GM15510 (cell line): ENCODE results near the gene KCMF1.

ENCODE experiments used
- POLR2A ChIP-seq: IDR thresholded peaks from 3 replicates; pipeline ENCODE4 v1.6.1; 2011; ENCODE audit warnings: borderline replicate concordance; ENCODE audit not compliant: insufficient read length; ENCODE audit errors: extremely low read depth

The KCMF1 gene

DNA sequence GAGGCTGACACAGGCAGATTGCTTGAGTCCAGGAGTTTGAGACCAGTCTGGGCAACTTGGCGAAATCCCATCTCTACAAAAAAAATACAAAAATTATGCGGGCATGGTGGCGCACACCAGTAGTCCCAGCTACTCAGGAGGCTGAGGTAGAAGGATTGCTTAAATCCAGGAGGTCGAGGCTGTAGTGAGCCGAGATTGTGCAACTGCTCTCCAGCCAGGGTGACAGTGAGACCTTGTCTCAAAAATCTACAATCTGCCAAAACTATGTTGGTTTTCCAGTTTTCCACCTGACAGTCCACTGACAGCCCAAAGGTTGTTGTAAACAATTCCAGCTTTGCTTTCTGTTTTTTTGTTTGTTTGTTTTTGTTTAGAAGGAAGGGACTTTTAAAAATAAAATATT lies 51.3 kb downstream of the KCMF1 start:
- TF ChIP-seq POLR2A = no peak

DNA sequence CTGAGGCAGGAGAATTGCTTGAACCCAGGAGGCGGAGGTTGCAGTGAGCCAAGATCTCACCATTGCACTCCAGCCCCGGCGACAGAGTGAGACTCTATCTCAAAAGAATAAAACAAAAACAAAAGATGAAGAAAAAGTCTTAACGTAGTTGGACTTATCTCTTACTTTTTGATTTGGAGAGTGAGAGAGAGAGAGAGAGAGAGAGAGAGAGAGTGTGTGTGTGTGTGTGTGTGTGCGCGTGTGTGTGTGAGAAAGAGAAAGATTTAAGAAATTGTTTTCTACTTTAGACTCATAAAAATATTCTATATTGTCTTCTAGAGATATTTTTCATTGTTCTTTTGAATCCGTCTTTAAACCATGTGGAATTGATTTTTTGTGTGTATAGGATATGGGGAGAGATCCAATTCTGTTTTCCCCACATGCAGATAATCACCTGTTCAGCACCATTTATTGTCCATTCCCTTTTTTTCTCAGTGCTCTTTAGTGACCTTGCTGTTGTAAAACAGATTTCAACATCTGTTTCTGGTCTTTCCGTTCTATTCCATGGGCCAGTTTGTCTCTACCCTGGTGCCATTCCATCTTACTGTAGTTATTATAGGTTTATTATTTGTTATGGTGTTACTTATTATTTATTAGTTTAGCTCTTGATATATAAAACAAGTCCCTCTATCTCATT lies 53.5 kb downstream of the KCMF1 start:
- TF ChIP-seq POLR2A = no peak

DNA sequence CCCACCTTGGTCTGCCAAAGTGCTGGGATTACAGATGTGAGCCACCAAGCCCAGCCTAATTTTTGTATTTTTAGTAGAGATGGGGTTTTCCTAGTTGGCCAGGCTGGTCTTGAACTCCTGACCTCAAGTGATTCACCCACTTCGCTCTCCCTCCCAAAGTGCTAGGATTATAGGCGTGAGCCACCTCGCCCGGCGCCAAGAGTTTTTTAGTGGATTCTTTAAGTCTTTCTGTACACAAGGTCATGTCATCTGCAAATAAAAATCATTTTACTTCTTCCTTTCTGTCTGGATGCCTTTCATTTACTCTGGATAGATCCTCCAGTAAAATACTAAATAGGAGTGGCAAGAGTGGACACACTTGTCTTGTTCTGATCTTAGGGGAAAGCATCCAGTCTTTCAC lies 61.7 kb downstream of the KCMF1 start:
- TF ChIP-seq POLR2A = no peak

DNA sequence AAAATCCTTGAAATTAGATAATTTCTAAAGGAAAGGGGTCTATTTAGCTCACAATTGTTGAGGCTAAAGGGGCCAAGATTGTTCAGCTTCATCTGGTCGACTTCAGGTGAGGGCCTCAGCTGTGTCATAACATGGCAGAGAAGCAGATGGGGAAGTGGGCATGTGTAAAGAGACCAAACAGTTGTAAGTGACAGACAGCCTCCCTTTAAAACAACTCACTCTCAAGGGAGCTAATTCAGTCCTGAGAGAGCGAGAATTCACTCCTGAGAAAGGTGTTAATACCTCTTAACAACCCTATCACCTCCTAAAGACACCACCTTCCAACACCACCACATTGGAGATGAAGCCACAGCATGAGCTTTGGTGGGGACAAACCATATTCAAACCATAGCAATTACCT lies 62.4 kb downstream of the KCMF1 start:
- TF ChIP-seq POLR2A = no peak

DNA sequence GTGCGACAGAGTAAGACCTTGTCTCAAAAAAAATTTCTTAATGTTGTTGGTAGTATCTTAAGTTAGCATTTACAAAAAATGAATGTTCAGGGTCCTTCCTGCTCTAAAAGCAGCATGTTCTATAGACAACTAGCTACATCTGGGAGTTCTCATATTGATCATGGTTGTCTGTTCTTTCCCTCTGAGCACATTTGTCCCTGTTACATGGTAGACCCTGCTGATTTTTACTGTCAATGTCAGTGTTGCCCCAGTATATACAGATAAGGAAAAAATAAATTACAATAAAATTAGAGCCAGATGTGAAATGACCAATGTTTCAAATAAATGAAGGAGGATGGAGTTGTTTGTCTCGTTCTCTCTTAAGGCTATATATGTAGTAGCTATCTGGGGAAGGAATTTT lies 63.2 kb downstream of the KCMF1 start:
- TF ChIP-seq POLR2A = no peak

DNA sequence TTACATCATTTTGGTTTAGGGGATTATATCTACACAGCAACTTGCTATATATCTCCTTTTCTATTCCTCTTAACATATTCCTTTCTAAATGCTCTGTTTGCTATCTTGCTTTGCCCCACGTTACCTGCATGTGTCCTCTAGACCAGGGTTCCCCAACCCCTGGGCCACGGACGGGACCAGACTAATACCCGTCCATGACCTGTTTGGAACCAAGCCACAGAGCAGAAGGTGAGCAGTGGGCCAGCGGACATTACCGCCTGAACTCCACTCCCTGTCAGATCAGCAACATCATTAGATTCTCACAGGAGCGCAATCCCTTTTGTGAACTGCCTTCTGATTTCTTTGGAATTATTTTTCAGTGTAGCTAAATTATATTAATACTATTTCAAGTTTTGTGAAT lies 66.7 kb downstream of the KCMF1 start:
- no peak for TF ChIP-seq POLR2A

DNA sequence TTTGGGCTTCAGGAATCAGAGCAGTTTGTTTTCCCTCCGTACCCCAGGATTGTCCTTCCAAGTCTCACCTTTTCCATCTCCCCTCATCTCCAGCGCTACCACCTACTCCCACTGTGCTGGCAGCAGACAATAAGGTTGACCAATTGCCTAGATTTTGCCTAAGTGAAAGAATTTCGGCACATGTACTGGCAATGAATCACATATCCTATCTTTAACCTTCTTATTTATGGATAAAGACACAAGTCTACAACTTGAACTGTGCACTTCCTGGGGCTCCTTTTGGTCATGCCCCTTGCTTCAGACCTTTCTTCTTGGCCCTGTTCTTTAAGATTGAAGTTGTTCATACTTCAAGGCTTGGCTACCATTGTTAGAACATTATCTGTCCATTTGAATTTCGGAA lies 71.4 kb downstream of the KCMF1 start:
- TF ChIP-seq POLR2A = no peak

DNA sequence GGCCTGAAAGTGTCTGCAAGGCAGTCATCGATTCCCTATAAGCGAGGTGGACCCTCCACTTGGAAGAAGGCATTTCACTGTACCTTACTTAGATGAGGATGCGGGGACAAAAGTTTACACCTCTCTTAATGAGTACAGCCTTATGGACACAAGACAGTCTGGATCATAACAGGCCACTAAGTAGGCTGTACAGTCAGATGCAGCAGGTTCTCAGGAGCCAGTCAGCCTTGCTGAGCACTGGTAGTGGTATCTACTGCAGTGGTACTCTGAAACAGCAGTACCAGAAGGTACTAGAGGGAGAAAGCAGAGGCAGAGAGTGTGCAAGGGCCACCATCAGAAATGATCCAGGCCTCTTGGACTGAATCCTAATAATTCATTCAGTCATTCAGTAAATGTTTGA lies 77.6 kb downstream of the KCMF1 start:
- TF ChIP-seq POLR2A = no peak

DNA sequence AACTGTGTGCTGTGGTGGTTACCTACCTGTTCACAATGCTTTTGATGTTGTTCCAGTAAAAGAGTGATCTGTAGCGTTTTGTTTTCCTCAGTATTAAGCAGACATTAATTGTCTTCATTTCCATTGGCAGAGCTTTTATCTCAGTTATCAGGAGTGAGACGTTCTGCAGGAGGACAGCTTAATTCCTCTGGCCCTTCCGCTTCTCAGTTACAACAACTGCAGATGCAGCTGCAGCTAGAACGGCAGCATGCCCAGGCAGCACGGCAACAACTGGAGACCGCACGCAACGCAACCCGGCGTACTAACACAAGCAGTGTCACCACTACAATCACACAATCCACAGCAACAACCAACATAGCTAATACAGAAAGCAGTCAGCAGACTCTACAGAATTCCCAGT lies 78.3 kb downstream of the KCMF1 start:
- TF ChIP-seq POLR2A = no peak

DNA sequence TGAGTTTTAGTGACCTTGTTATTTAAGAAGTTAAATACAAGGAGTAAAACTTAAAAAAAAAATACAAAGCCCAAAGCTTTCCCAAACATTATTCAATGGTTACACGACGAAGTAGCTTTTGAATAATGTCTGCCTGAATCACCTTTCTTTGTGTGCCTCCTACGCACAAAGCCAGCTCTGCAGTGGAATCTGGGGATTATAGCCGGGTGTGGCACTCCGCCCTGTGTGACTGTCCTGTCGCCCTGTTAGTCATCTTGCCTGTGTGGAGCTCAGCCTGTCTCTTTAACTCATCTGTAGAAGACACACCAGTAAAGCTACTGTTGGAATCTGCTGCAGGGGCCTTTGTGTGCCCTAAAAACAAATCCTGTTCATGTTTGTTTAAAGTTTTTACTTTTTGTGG lies 82.8 kb downstream of the KCMF1 start:
- TF ChIP-seq POLR2A = no peak

DNA sequence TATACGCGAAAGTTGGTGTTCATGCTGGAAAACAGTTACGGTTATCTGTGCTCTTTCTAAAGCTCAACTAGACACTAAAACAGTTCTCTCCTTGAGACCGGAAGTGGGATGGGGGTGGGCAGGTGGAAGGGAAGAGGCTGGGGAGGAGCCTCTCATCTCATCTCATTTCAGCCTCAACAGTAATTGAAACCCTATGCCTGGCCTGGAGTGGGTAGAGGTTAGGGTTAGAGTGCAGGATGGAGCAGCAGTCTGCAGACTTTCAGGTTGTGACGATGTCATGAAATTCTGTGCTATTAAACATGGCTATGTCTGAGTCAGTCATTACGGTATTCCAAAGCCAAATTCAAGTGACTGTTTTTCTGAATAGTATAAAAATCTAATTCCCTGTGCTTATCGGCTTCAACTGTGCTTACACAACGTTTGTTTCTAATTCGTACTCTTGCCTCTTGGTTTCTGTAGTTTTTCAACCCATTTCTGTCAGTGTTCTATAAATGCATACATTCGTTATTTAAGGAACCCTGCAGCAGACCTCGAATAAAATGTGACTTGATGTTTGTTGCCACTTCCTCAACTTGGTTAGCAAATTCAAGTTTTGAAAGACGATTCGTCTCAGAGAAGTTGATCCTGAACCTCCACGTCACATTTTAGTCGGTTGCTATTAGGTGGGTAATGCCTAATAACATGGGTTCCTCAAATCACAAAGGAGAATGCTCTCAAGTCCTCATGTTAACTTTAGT lies 86.4 kb downstream of the KCMF1 start:
- TF ChIP-seq POLR2A = no peak

DNA sequence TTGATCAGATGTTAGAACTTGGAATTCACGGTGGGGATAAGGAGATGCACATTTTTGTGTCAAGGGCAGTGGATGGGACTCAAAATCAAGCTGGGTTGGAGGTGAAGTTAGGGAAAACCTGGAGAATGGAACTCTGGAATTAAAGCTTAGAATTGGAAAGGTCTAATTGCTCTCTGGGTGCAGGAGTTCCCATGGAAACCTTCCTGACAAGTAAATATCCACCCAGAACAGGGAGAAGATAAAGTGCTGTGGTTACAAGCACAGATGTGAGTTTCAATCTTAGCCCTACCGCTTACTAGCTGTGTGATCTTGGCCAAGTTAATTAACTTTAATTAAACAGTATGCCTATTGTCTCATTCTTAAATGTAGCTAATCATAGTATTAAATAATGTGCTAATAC lies 90.9 kb downstream of the KCMF1 start:
- no peak for TF ChIP-seq POLR2A

DNA sequence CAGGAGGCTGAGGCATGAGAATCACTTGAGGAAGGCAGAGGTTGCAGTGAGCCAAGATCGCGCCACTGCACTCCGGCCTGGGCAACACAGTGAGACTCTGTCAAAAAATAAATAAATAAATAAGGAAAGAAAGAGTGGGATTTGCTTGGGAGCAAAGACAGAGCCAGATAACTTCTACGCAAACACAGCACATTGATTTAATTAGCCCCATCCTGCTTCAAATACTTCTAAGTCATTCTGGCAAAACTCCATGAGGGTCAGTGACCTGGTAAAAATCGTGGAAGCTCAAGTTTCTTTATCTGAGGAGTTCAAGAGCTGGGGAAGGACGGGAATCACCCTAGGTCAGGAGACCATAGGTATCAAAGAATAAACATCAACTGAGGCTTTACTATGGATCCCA lies 91.6 kb downstream of the KCMF1 start:
- no peak for TF ChIP-seq POLR2A

DNA sequence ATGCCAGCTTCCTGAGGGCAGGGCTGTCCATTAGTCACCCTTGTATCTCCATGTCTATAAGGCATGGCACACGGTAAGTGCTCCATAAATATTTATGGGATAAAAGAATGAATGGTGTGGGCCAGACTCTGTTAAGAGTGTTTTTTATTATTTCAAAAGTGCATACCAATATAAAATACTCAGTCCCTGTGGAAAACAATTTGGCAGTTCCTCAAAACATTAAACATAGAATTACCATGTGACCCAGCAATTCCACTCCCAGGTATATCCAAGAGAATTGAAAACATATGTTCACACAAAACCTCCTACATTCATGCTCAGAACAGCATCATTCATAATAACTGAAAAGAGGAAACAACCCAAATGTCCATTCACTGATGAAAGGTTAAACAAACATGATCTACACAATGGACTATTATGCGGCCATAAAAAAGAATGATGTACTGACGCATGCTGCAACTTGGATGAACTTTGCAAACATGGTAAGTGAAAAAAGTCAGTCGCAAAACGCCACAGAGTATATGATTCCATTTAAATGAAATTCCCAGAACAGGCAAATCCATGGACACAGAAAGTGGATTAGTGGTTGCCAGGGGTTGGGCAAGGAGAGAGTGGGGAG lies 93.1 kb downstream of the KCMF1 start:
- TF ChIP-seq POLR2A = no peak

DNA sequence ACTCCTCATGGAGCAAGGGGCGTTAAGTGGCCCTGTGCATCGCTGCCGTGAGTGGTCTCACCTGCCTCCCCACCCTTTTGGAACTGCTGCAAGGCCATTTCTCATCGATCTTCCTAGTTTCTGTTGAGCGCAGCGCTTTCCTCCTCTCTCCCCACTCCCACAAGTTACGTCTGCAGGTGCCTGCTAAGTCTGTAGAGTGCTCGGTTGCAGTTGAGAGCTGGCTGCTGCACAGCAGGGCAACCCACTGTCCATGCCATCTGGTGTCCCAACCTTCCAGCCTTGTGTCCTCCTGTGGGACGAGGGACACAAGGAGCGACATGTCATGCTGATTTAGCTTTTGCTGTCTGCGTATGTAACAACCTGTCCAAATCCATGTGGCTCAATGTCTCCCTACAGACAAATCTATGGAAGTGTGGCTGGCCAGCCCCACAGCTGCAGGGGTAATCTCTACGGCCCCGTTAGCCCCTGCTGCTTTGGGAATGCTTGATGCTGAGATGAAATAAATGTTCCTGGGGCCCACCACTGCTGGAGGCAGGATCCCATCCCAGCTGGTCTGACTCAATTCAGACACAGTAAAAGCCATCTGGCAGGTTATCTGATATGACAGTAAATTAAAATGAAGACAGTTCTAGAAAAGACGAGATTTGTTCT lies 94.1 kb downstream of the KCMF1 start:
- no peak for TF ChIP-seq POLR2A

DNA sequence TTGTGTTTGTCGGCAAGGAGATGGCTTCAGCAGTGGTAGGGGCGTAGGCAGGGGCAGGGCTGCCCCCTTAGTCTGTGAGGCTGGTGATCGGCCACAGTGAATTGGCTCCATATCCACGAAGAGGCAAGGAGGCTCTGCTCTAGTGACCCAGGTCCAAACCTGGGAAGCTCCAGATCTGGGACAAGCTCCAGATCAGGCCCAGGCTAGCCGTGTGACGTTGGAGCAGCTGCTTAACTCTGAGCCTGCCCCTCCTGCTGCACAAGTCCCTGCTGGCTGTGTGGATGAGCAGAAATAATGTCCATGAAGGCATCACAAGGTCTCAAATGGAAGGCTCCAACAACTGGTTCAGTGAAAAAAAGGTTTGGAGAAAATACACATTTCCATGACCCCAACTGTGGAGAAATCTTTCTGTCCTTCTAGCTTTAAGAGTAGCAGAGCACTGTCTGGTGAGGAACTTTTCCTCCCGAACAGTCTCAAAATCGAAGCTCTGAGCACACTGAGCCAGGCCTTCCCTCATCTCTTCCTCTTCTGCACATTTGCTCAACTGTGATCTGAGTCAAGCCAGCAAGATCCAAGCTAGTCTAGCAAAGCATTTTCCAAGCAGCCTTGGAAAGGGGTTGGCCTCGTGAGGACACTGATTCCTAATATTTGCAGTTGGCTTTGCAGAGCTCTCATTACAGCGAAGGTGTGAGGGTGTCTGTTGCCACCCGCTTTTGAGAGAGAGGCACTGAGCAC lies 95.2 kb downstream of the KCMF1 start:
- TF ChIP-seq POLR2A = no peak

DNA sequence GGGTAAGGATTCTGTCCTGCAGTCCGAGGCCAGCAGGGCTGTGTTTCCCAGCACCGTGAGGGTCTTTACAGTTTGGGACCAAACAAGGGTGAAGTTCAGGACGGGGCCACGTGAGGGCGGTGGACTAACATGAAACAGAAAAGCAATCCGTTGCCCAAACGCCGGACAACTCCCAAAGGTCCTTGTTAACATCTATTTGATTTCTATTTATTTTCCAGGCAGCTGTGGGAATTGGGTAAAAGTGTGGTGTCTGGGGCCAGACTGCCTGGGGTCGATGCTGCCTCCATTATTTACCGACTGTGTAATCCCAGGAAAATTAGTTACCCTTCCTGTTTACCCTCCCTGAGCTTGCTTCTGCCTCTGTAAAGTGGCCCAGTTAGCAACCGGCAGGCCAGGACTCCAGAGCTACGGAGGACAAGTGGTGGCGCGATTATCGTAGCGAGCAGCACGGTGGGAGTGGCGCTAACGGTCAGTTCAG lies 96.0 kb downstream of the KCMF1 start:
- TF ChIP-seq POLR2A = no peak
